GM12878 (cell line): Measurements from ENCODE around the gene FGF14. TPM values are rescaled to one million over a fixed set of nuclear protein-coding genes. Genes with fewer than 3 reads are reported as not detected.

Source experiments
- ATAC-seq: fragments of 200-7000 bp; cut with Tn5 transposase; 3 replicates; pipeline ENCODE4 v1.9.1; 2020; ENCODE audit warnings: mild to moderate bottlenecking, moderate library complexity
- BruUV-seq: library from RNA; stranded (reverse); fragments of 400-500 nt; replicated peaks from 2 replicates; lab custom pipeline; 2021; lab: Mats Ljungman, UMichigan
- CTCF ChIA-PET: fragments of 300-600 bp; sonication (Branson Sonifier 250); formaldehyde crosslinking; extraction: SDS; loops from one replicate; lab custom pipeline; 2021; ENCODE audit warnings: inconsistent platforms; lab: Yijun Ruan, JAX
- POLR2A ChIA-PET: fragments of 350-600 bp; formaldehyde crosslinking; extraction: SDS; loops from one replicate; lab custom pipeline; 2021; ENCODE audit warnings: inconsistent platforms; lab: Charles Lee
- RAD21 ChIA-PET: fragments of 300-600 bp; sonication (Branson Sonifier 250); formaldehyde crosslinking; loops from one replicate; lab custom pipeline; 2023; ENCODE audit warnings: antibody characterized with exemption; ENCODE audit not compliant: unreplicated experiment; lab: Charles Lee
- SMC1A ChIA-PET: fragments of 300-600 bp; sonication (Branson Sonifier 250); formaldehyde crosslinking; loops from one replicate; lab custom pipeline; 2023; ENCODE audit not compliant: unreplicated experiment, uncharacterized antibody; lab: Charles Lee
- DNase-seq: peaks from one replicate; pipeline ENCODE4 v3.0.0-alpha.2; 2011; ENCODE audit warnings: low read depth, low spot score
- FAIRE-seq: peaks from 3 replicates; lab custom pipeline; 2011; peaks lifted over from hg19 to GRCh38; lab: Jason Lieb, UNC
- H2AFZ ChIP-seq: 2 replicates; pipeline ENCODE4 v1.6.0; 2011; ENCODE audit warnings: low read depth, low read length, control low read depth; ENCODE audit not compliant: control insufficient read depth
- H3K27ac ChIP-seq: 2 replicates; pipeline ENCODE4 v1.5.1; 2011; ENCODE audit warnings: control low read depth; ENCODE audit not compliant: control insufficient read depth, insufficient read depth
- H3K27me3 ChIP-seq, 2 experiments: replicated peaks in 1 of 2; 2 replicates each; pipeline versions ENCODE4 v1.6.0 to v1.6.1; 2011; ENCODE audit warnings: low read length in 1 of 2; ENCODE audit not compliant: control insufficient read depth in 2 of 2, insufficient read depth in 2 of 2
- H3K36me3 ChIP-seq, 2 experiments: 2 replicates each; pipeline ENCODE4 v1.5.1; 2011; ENCODE audit warnings: low read length in 1 of 2; ENCODE audit not compliant: control insufficient read depth in 2 of 2, insufficient read depth in 2 of 2
- H3K4me1 ChIP-seq: 2 replicates; pipeline ENCODE4 v1.6.1; 2011; ENCODE audit warnings: mild to moderate bottlenecking, low read length, moderate library complexity, mixed read lengths; ENCODE audit not compliant: control insufficient read depth, insufficient read depth
- H3K4me2 ChIP-seq: 2 replicates; pipeline ENCODE4 v1.6.0; 2011; ENCODE audit warnings: control low read depth; ENCODE audit not compliant: control insufficient read depth, insufficient read depth
- H3K4me3 ChIP-seq: fragments of 200-600 bp; sonication (generic); 2 replicates; pipeline ENCODE4 v1.5.1; 2016
- H3K79me2 ChIP-seq: 2 replicates; pipeline ENCODE4 v1.6.0; 2011; ENCODE audit warnings: low read length; ENCODE audit not compliant: control insufficient read depth, insufficient read depth
- H3K9ac ChIP-seq: 2 replicates; pipeline ENCODE4 v1.8.0; 2011; ENCODE audit warnings: low read length, control low read depth, mixed read lengths; ENCODE audit not compliant: control insufficient read depth, insufficient read depth
- H3K9me3 ChIP-seq: replicated peaks from 3 replicates; pipeline ENCODE4 v1.5.1; 2011; ENCODE audit warnings: mild to moderate bottlenecking, low read length; ENCODE audit not compliant: control insufficient read depth, insufficient read depth
- H4K20me1 ChIP-seq: 2 replicates; pipeline ENCODE4 v1.6.0; 2011; ENCODE audit not compliant: control insufficient read depth, insufficient read depth
- CHD2 ChIP-seq: IDR thresholded peaks from 2 replicates; pipeline ENCODE4 v1.6.1; 2011; ENCODE audit warnings: low read depth, low read length, improper control_type of control experiment, borderline replicate concordance
- CHD4 ChIP-seq: fragments of 200-600 bp; sonication (generic); IDR thresholded peaks from 2 replicates; pipeline ENCODE4 v1.6.1; 2016; ENCODE audit warnings: mild to moderate bottlenecking
- CREM ChIP-seq: IDR thresholded peaks from 2 replicates; pipeline ENCODE4 v1.6.1; 2014; ENCODE audit warnings: antibody characterized with exemption, low read depth
- HDAC6 ChIP-seq: fragments of 200-600 bp; sonication (generic); IDR thresholded peaks from one replicate; pipeline ENCODE4 v1.8.0; 2017; ENCODE audit warnings: antibody characterized with exemption; ENCODE audit not compliant: unreplicated experiment
- MEF2B ChIP-seq: fragments of 450-650 bp; IDR thresholded peaks from 2 replicates; pipeline ENCODE4 v1.6.1; 2018; ENCODE audit warnings: mild to moderate bottlenecking, moderate library complexity; ENCODE audit not compliant: partially characterized antibody, poor library complexity, severe bottlenecking
- MXI1 ChIP-seq: fragments of 150-350 bp; IDR thresholded peaks from 2 replicates; pipeline ENCODE4 v1.6.1; 2011; ENCODE audit warnings: low read depth, mild to moderate bottlenecking, inconsistent platforms, low read length, improper control_type of control experiment
- NRF1 ChIP-seq: conservative IDR thresholded peaks from 2 replicates; pipeline ENCODE4 v1.6.1; 2011; ENCODE audit warnings: mild to moderate bottlenecking, low read depth, low read length, improper control_type of control experiment
- SMAD5 ChIP-seq: IDR thresholded peaks from 2 replicates; pipeline ENCODE4 v1.6.1; 2016; ENCODE audit warnings: antibody characterized with exemption, low read depth
- SUZ12 ChIP-seq: fragments of 200-600 bp; sonication (generic); IDR thresholded peaks from one replicate; pipeline ENCODE4 v1.6.1; 2018; ENCODE audit warnings: antibody characterized with exemption, mild to moderate bottlenecking; ENCODE audit not compliant: unreplicated experiment
- TCF12 ChIP-seq: IDR thresholded peaks from 2 replicates; pipeline ENCODE4 v1.6.1; 2011; ENCODE audit warnings: low read depth, mild to moderate bottlenecking, low read length
- YBX1 ChIP-seq: fragments of 450-650 bp; IDR thresholded peaks from 2 replicates; pipeline ENCODE4 v1.6.1; 2016; ENCODE audit warnings: antibody characterized with exemption
- ZBED1 ChIP-seq: IDR thresholded peaks from 2 replicates; pipeline ENCODE4 v1.6.1; 2016; ENCODE audit warnings: borderline replicate concordance
- WGBS: methylation state at CpG from one replicate; pipeline ENCODE4 v1.1.6; 2016; ENCODE audit warnings: low lambda C conversion rate; ENCODE audit not compliant: insufficient replicate concordance, insufficient coverage; ENCODE audit errors: missing lambda C conversion rate; 5-methylcytosine and 5-hydroxymethylcytosine counted together
- in situ Hi-C: fragments of 300-500 bp; cut with MboI; formaldehyde crosslinking; loops from 9 replicates; pipeline ENCODE4 v1.14.3; 2018; ENCODE audit warnings: mixed read lengths
- intact Hi-C: fragments of 100-400 bp; cut with micrococcal nuclease; formaldehyde crosslinking; loops from one replicate; pipeline ENCODE4 v1.14.2; 2022; ENCODE audit not compliant: unreplicated experiment
- polyA plus RNA-seq, 11 experiments: library from polyadenylated mRNA; depleted of rRNA in 4 of 11; unstranded in 6 of 11; stranded (reverse) in 5 of 11; fragments of >200 nt; fragmentation: Nextera tagmentation in 4 of 11; fragmentation: Illumina TruSeq in 1 of 11; extraction: Ambion mirVana in 4 of 11; extraction: Trizol in 1 of 11; gene quantifications; 1 replicate in 1 of 11; 2 replicates in 10 of 11; pipeline versions ENCODE4 v1.2.1 to v1.2.3, GENCODE V29; 2011 to 2016; ENCODE audit warnings: inconsistent platforms in 2 of 11, missing spikeins in 2 of 11, low read depth in 1 of 11
- total RNA-seq, 4 experiments: library from RNA; depleted of rRNA in 3 of 4; stranded (reverse); fragments of >200 nt in 3 of 4; fragmentation: Illumina TruSeq in 1 of 4; extraction: Trizol in 1 of 4; gene quantifications; 2 replicates each; pipeline versions ENCODE4 v1.2.1 to v1.2.3, GENCODE V29; 2013 to 2021
- TF ChIP-seq, protein P1 (sequence below): fragments of 450-650 bp; IDR thresholded peaks from 2 replicates; pipeline ENCODE4 v1.6.1; 2017; ENCODE audit warnings: antibody characterized with exemption, mild to moderate bottlenecking, moderate library complexity
- TF ChIP-seq, protein P2 (sequence below): IDR thresholded peaks from 2 replicates; pipeline ENCODE4 v1.6.1; 2012; ENCODE audit warnings: low read depth, low read length, improper control_type of control experiment
- TF ChIP-seq, protein P3 (sequence below): fragments of 150-350 bp; IDR thresholded peaks from 2 replicates; pipeline ENCODE4 v1.6.1; 2016; ENCODE audit warnings: low read depth, low read length
- TF ChIP-seq, protein P4 (sequence below): IDR thresholded peaks from 2 replicates; pipeline ENCODE4 v1.6.1; 2011; ENCODE audit warnings: mild to moderate bottlenecking, low read depth, low read length, moderate library complexity; ENCODE audit not compliant: insufficient replicate concordance
- TF ChIP-seq, protein P5 (sequence below): fragments of 450-650 bp; IDR thresholded peaks from 2 replicates; pipeline ENCODE4 v1.6.1; 2017; ENCODE audit warnings: borderline replicate concordance

The FGF14 gene
- total and polyA plus RNA-seq, 10 of the 15 experiments (the other 5 are each of a cell fraction or from before 2014, with no cell fraction given), result under 0.01 to 0.44 (median 0.04) TPM

DNA sequence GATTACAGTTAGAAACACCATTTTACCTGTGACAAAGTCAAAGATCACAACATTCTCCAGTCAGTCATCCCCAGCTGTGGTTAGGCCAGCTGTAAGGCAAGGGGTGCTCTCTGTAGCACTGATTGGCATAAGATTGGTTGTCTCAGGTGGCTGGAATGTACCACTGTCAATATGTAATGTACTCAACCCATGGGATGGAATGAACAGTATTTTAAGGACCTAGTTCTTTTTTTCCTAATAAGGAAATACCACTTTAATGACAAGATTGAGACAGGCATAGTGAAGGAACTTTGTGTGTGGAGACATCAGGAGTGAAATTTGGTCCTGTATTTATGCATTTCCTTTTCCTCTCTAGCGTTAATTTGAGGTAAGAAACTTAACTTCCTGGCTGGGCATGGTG lies 638.7 kb downstream of the FGF14 start:
- POLR2A ChIA-PET, result no interaction called here
- H3K9ac ChIP-seq, result no peak overlapping the region
- H3K4me3 ChIP-seq, result no peak overlapping the region
- no peaks in the 10 kb centered on the region for H3K79me2 ChIP-seq
- intact Hi-C loops (no loop called here), in situ Hi-C loops (no loop called here)
- no peak overlapping the region for H3K4me2 ChIP-seq
- H3K4me1 ChIP-seq, result no peaks in the 10 kb centered on the region
- no peaks in the 10 kb centered on the region for H3K9me3 ChIP-seq
- no TSS peak for BruUV-seq
- DNase-seq (no peak), FAIRE-seq (no peak), ATAC-seq (no peak)
- no peaks in the 10 kb centered on the region for H4K20me1 ChIP-seq
- no peak overlapping the region for H3K27ac ChIP-seq
- 0% methylated on average over 1 of the region's 1 CpG for WGBS
- no peak overlapping the region for H2AFZ ChIP-seq
- H3K36me3 ChIP-seq, result no peaks in the 10 kb centered on the region
- RAD21 ChIA-PET, result no interaction called here
- SMC1A ChIA-PET, result interaction anchor here (1.3 kb wide), 1 partner anchor 248 kb away, joined by 3 read pairs; no protein-coding TSS in a partner anchor
- H3K27me3 ChIP-seq, result no peaks in the 10 kb centered on the region; a peak in 1 of 4 replicates
- CTCF ChIA-PET, result no interaction called here
- no peak for TF ChIP-seq MXI1
- TF ChIP-seq, protein P1, sequence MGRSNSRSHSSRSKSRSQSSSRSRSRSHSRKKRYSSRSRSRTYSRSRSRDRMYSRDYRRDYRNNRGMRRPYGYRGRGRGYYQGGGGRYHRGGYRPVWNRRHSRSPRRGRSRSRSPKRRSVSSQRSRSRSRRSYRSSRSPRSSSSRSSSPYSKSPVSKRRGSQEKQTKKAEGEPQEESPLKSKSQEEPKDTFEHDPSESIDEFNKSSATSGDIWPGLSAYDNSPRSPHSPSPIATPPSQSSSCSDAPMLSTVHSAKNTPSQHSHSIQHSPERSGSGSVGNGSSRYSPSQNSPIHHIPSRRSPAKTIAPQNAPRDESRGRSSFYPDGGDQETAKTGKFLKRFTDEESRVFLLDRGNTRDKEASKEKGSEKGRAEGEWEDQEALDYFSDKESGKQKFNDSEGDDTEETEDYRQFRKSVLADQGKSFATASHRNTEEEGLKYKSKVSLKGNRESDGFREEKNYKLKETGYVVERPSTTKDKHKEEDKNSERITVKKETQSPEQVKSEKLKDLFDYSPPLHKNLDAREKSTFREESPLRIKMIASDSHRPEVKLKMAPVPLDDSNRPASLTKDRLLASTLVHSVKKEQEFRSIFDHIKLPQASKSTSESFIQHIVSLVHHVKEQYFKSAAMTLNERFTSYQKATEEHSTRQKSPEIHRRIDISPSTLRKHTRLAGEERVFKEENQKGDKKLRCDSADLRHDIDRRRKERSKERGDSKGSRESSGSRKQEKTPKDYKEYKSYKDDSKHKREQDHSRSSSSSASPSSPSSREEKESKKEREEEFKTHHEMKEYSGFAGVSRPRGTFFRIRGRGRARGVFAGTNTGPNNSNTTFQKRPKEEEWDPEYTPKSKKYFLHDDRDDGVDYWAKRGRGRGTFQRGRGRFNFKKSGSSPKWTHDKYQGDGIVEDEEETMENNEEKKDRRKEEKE, result no peak
- TF ChIP-seq TCF12, result no peak
- TF ChIP-seq, protein P2, sequence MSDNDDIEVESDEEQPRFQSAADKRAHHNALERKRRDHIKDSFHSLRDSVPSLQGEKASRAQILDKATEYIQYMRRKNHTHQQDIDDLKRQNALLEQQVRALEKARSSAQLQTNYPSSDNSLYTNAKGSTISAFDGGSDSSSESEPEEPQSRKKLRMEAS, result no peak
- TF ChIP-seq CREM, result no peak
- TF ChIP-seq, protein P3, sequence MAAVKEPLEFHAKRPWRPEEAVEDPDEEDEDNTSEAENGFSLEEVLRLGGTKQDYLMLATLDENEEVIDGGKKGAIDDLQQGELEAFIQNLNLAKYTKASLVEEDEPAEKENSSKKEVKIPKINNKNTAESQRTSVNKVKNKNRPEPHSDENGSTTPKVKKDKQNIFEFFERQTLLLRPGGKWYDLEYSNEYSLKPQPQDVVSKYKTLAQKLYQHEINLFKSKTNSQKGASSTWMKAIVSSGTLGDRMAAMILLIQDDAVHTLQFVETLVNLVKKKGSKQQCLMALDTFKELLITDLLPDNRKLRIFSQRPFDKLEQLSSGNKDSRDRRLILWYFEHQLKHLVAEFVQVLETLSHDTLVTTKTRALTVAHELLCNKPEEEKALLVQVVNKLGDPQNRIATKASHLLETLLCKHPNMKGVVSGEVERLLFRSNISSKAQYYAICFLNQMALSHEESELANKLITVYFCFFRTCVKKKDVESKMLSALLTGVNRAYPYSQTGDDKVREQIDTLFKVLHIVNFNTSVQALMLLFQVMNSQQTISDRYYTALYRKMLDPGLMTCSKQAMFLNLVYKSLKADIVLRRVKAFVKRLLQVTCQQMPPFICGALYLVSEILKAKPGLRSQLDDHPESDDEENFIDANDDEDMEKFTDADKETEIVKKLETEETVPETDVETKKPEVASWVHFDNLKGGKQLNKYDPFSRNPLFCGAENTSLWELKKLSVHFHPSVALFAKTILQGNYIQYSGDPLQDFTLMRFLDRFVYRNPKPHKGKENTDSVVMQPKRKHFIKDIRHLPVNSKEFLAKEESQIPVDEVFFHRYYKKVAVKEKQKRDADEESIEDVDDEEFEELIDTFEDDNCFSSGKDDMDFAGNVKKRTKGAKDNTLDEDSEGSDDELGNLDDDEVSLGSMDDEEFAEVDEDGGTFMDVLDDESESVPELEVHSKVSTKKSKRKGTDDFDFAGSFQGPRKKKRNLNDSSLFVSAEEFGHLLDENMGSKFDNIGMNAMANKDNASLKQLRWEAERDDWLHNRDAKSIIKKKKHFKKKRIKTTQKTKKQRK, result no peak
- TF ChIP-seq, protein P4, sequence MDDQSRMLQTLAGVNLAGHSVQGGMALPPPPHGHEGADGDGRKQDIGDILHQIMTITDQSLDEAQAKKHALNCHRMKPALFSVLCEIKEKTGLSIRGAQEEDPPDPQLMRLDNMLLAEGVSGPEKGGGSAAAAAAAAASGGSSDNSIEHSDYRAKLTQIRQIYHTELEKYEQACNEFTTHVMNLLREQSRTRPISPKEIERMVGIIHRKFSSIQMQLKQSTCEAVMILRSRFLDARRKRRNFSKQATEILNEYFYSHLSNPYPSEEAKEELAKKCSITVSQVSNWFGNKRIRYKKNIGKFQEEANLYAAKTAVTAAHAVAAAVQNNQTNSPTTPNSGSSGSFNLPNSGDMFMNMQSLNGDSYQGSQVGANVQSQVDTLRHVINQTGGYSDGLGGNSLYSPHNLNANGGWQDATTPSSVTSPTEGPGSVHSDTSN, result no peak
- no peak for TF ChIP-seq HDAC6
- TF ChIP-seq, protein P5, sequence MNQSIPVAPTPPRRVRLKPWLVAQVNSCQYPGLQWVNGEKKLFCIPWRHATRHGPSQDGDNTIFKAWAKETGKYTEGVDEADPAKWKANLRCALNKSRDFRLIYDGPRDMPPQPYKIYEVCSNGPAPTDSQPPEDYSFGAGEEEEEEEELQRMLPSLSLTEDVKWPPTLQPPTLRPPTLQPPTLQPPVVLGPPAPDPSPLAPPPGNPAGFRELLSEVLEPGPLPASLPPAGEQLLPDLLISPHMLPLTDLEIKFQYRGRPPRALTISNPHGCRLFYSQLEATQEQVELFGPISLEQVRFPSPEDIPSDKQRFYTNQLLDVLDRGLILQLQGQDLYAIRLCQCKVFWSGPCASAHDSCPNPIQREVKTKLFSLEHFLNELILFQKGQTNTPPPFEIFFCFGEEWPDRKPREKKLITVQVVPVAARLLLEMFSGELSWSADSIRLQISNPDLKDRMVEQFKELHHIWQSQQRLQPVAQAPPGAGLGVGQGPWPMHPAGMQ, result no peak
- TF ChIP-seq MEF2B, result no peak
- TF ChIP-seq CHD4, result no peak
- no peak for TF ChIP-seq ZBED1
- no peak for TF ChIP-seq YBX1
- TF ChIP-seq NRF1, result no peak
- no peak for TF ChIP-seq CHD2
- TF ChIP-seq SMAD5, result no peak
- no peak for TF ChIP-seq SUZ12
